ACHN (cell line): ENCODE data around the gene SYS1.

ENCODE experiments used
- DNase-seq: peaks from one replicate; pipeline ENCODE4 v3.0.0-alpha.2; 2015
- in situ Hi-C: cut with HindIII; loops from 2 replicates; pipeline ENCODE4 v1.10.0; 2017; ENCODE audit warnings: low sequenced_read_pairs, low pct_ligation_motif_present, low pct_unique_long_range_greater_than_20kb

Gene SYS1

GRCh38 chr20:45362804-45363610 is at the start of gene SYS1:
Gene SYS1 (plus strand): TSS chr20:45363156. CDS start chr20:45363532, 376 bp downstream.
- DNase-seq = peak; percentile 96
- in situ Hi-C loops = no loop called here

- no peak for DNase-seq
- in situ Hi-C loops = no loop called here
Observed at GRCh38 chr20:45313943-45314342, 49.0 kb upstream of the SYS1 start.

GRCh38 chr20:45315672-45316071 is 47.3 kb upstream of the SYS1 start:
- DNase-seq = no peak

GRCh38 chr20:45316150-45317080 is 46.5 kb upstream of the SYS1 start:
- DNase-seq = no peak
- in situ Hi-C loops = no loop called here

More at GRCh38 chr20:45315672-45316071, 47.3 kb upstream of the SYS1 start:
- in situ Hi-C loops = no loop called here

- DNase-seq = no peak
- in situ Hi-C loops = no loop called here
Observed at GRCh38 chr20:45317826-45318225, 45.1 kb upstream of the SYS1 start.

- DNase-seq = no peak
- in situ Hi-C loops = no loop called here
Observed at GRCh38 chr20:45318386-45318939, 44.5 kb upstream of the SYS1 start.

- in situ Hi-C loops = no loop called here
- no peak for DNase-seq
Observed at GRCh38 chr20:45318948-45319347, 44.0 kb upstream of the SYS1 start.

- in situ Hi-C loops = no loop called here
- DNase-seq = no peak
Observed at GRCh38 chr20:45320948-45321595, 41.9 kb upstream of the SYS1 start.

GRCh38 chr20:45322952-45323383 is 40.0 kb upstream of the SYS1 start:
- in situ Hi-C loops = no loop called here
- peak; percentile 24 for DNase-seq

- DNase-seq = no peak
- in situ Hi-C loops = no loop called here
Observed at GRCh38 chr20:45323731-45324130, 39.2 kb upstream of the SYS1 start.

- DNase-seq = no peak
- in situ Hi-C loops = no loop called here
Observed at GRCh38 chr20:45325371-45325770, 37.6 kb upstream of the SYS1 start.

- in situ Hi-C loops = no loop called here
- no peak for DNase-seq
Observed at GRCh38 chr20:45328451-45328850, 34.5 kb upstream of the SYS1 start.

- in situ Hi-C loops = no loop called here
- peak; percentile 14 for DNase-seq
Observed at GRCh38 chr20:45329497-45330319, 33.2 kb upstream of the SYS1 start.

- in situ Hi-C loops = no loop called here
Observed at GRCh38 chr20:45330476-45330875, 32.5 kb upstream of the SYS1 start.

GRCh38 chr20:45336530-45337366 is 26.2 kb upstream of the SYS1 start:
- in situ Hi-C loops = no loop called here
- peak; percentile 62 for DNase-seq

More at GRCh38 chr20:45330476-45330875, 32.5 kb upstream of the SYS1 start:
- DNase-seq = no peak

- in situ Hi-C loops = no loop called here
- DNase-seq = peak; percentile 93
Observed at GRCh38 chr20:45337367-45338120, 25.4 kb upstream of the SYS1 start.
